MM.1S (cell line): ENCODE results near the gene GALNT5.

Source experiments
- DNase-seq: peaks from one replicate; pipeline ENCODE4 v3.0.0-alpha.2; 2015
- H2AFZ ChIP-seq: fragments of 300-600 bp; sonication (generic); 2 replicates; pipeline ENCODE4 v1.6.0; 2016; ENCODE audit warnings: antibody characterized with exemption, low read length
- H3F3A ChIP-seq: fragments of 300-600 bp; sonication (generic); 2 replicates; pipeline ENCODE4 v1.6.1; 2016; ENCODE audit warnings: mild to moderate bottlenecking, antibody characterized with exemption, low read length, moderate library complexity, mixed read lengths; ENCODE audit not compliant: insufficient read depth
- H3K27ac ChIP-seq: fragments of 300-600 bp; sonication (generic); 2 replicates; pipeline ENCODE4 v1.5.1; 2016; ENCODE audit warnings: mild to moderate bottlenecking, low read length
- H3K27me3 ChIP-seq: fragments of 300-600 bp; sonication (generic); replicated peaks from 2 replicates; pipeline ENCODE4 v1.6.0; 2016; ENCODE audit warnings: low read length; ENCODE audit not compliant: insufficient read depth
- H3K36me3 ChIP-seq: fragments of 300-600 bp; sonication (generic); replicated peaks from 2 replicates; pipeline ENCODE4 v1.6.1; 2016; ENCODE audit warnings: mild to moderate bottlenecking, low read length, mixed read lengths; ENCODE audit not compliant: insufficient read depth
- H3K4me1 ChIP-seq: fragments of 300-600 bp; sonication (generic); 2 replicates; pipeline ENCODE4 v1.6.1; 2016; ENCODE audit warnings: low read length, mixed read lengths
- H3K4me2 ChIP-seq: fragments of 300-600 bp; sonication (generic); 2 replicates; pipeline ENCODE4 v1.6.0; 2016; ENCODE audit warnings: low read depth, low read length
- H3K4me3 ChIP-seq: fragments of 300-600 bp; sonication (generic); 2 replicates; pipeline ENCODE4 v1.5.1; 2016; ENCODE audit warnings: low read length, mixed read lengths
- H3K79me2 ChIP-seq: fragments of 300-600 bp; sonication (generic); 2 replicates; pipeline ENCODE4 v1.6.1; 2016; ENCODE audit warnings: mixed run types, low read length, mixed read lengths
- H3K9ac ChIP-seq: fragments of 300-600 bp; sonication (generic); 2 replicates; pipeline ENCODE4 v1.6.1; 2016; ENCODE audit warnings: low read length, mixed read lengths
- H3K9me2 ChIP-seq: fragments of 300-600 bp; sonication (generic); replicated peaks from 2 replicates; pipeline ENCODE4 v1.6.1; 2016; ENCODE audit warnings: mild to moderate bottlenecking, low read length, mixed read lengths; ENCODE audit not compliant: insufficient read depth
- H3K9me3 ChIP-seq: fragments of 300-600 bp; sonication (generic); replicated peaks from 2 replicates; pipeline ENCODE4 v1.6.1; 2016; ENCODE audit warnings: mild to moderate bottlenecking, low read length, mixed read lengths; ENCODE audit not compliant: insufficient read depth
- H4K20me1 ChIP-seq: fragments of 300-600 bp; sonication (generic); 2 replicates; pipeline ENCODE4 v1.6.1; 2016; ENCODE audit warnings: mild to moderate bottlenecking, low read length, moderate library complexity, mixed read lengths; ENCODE audit not compliant: insufficient read depth
- EZH2 ChIP-seq: fragments of 300-600 bp; sonication (generic); optimal IDR thresholded peaks from 2 replicates; pipeline ENCODE3; 2017; ENCODE audit warnings: low read depth, mild to moderate bottlenecking, antibody characterized with exemption, low read length, mixed read lengths
- EZH2phosphoT487 ChIP-seq: fragments of 300-600 bp; sonication (generic); IDR thresholded peaks from 2 replicates; pipeline ENCODE4 v1.6.1; 2018; ENCODE audit warnings: antibody characterized with exemption, low read length
- TF ChIP-seq, protein P1 (sequence below): fragments of 300-600 bp; sonication (generic); IDR thresholded peaks from 2 replicates; pipeline ENCODE4 v1.5.1; 2016; ENCODE audit warnings: antibody characterized with exemption, low read length, mixed read lengths

Gene GALNT5

GRCh38 chr2:157301307-157301706 is 43.8 kb downstream of the GALNT5 start:
- H3K79me2 ChIP-seq, result no peaks in the 10 kb centered on the region
- no peaks in the 10 kb centered on the region for H3F3A ChIP-seq
- H2AFZ ChIP-seq, result no peak overlapping the region
- no peak overlapping the region for H3K4me2 ChIP-seq
- no peak overlapping the region for H3K27ac ChIP-seq
- H4K20me1 ChIP-seq, result no peaks in the 10 kb centered on the region
- no peaks in the 10 kb centered on the region for H3K9me3 ChIP-seq
- TF ChIP-seq EZH2, result no peak
- TF ChIP-seq, protein P1, sequence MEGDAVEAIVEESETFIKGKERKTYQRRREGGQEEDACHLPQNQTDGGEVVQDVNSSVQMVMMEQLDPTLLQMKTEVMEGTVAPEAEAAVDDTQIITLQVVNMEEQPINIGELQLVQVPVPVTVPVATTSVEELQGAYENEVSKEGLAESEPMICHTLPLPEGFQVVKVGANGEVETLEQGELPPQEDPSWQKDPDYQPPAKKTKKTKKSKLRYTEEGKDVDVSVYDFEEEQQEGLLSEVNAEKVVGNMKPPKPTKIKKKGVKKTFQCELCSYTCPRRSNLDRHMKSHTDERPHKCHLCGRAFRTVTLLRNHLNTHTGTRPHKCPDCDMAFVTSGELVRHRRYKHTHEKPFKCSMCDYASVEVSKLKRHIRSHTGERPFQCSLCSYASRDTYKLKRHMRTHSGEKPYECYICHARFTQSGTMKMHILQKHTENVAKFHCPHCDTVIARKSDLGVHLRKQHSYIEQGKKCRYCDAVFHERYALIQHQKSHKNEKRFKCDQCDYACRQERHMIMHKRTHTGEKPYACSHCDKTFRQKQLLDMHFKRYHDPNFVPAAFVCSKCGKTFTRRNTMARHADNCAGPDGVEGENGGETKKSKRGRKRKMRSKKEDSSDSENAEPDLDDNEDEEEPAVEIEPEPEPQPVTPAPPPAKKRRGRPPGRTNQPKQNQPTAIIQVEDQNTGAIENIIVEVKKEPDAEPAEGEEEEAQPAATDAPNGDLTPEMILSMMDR, result no peak
- no peak for TF ChIP-seq EZH2phosphoT487
- no peak overlapping the region for H3K9ac ChIP-seq
- H3K36me3 ChIP-seq, result no peaks in the 10 kb centered on the region
- H3K27me3 ChIP-seq, result no peaks in the 10 kb centered on the region
- H3K9me2 ChIP-seq, result no peaks in the 10 kb centered on the region
- no peak for DNase-seq
- no peak overlapping the region for H3K4me3 ChIP-seq
- no peaks in the 10 kb centered on the region for H3K4me1 ChIP-seq

DNA sequence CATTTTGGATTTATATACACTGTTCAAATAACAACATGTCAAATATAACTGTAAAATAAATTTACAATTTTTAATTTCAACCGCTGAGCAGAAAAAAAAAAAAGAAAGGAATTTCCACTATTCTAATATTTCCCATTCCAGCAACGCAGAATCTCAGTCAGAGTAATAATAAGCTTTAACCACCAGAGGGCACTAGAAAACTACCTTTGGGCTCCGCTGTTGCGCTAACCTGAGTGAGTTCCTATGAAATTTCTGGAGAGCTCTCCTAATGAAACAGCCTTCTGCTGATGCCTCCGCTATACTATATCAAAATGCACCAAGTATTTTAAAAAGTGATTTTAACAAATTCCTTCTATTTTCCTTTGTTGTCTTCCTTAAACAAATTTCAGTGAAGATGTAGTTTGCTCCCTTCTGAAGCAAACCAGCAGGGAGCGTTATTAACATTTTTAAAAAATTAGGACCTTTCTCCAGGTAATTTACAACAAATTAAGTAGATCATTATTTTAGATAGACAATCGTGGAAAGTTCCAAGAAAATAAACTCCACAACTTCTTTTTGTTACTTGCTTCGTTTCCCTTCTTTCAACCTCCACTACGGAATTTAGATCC is 45.1 kb downstream of the GALNT5 start:
- Histone ChIP-seq H3F3A (no peaks in the 10 kb centered on the region), H3K9ac (no peak overlapping the region), H3K36me3 (no peaks in the 10 kb centered on the region), H2AFZ (no peak overlapping the region), H3K9me2 (no peaks in the 10 kb centered on the region), H3K4me2 (no peak overlapping the region), H3K4me3 (no peak overlapping the region), H3K4me1 (no peaks in the 10 kb centered on the region), H3K27ac (no peak overlapping the region), H3K9me3 (no peaks in the 10 kb centered on the region), H4K20me1 (no peaks in the 10 kb centered on the region), H3K79me2 (no peaks in the 10 kb centered on the region), H3K27me3 (no peaks in the 10 kb centered on the region)
- TF ChIP-seq EZH2 (no peak), EZH2phosphoT487 (no peak)
- TF ChIP-seq, protein P1, result peak; percentile 76
- peak; percentile 63 for DNase-seq

DNA sequence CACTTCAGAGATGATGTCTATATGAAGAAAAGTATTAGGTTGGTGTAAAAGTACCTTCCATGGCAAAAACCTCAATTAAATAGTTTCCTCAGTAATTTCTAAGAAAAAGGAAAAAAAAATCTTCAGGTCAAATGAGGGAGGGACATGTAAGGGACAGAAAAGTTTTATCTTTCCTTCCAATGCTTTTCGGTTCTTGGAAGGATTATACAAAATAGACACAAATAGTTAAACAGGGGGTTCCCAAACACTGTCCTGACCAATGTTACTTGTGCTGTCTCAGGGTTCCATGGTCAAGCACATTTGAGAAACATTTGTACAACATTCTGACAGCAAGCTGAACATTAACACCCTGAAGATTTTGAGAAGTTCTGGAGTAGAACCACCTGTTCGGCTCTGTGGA is 46.1 kb downstream of the GALNT5 start:
- Histone ChIP-seq H3F3A (no peaks in the 10 kb centered on the region), H4K20me1 (no peaks in the 10 kb centered on the region), H3K9ac (no peak overlapping the region), H3K4me3 (no peak overlapping the region), H3K36me3 (no peaks in the 10 kb centered on the region), H3K27ac (no peak overlapping the region), H3K9me2 (no peaks in the 10 kb centered on the region), H3K4me1 (no peaks in the 10 kb centered on the region), H3K4me2 (no peak overlapping the region), H3K27me3 (no peaks in the 10 kb centered on the region), H2AFZ (no peak overlapping the region), H3K9me3 (no peaks in the 10 kb centered on the region), H3K79me2 (no peaks in the 10 kb centered on the region)
- no peak for DNase-seq
- TF ChIP-seq EZH2phosphoT487 (no peak), EZH2 (no peak)
- TF ChIP-seq, protein P1, result no peak
